Dermis microvascular lymphatic vessel endothelial cell (primary cell): Measurements from ENCODE around the gene P3H2. TPM values are rescaled to one million over a fixed set of nuclear protein-coding genes. Genes with fewer than 3 reads are reported as not detected.

Source experiments
- DNase-seq, 2 donors: peaks; one replicate each; pipeline versions ENCODE4 v3.0.0 to v3.0.0-alpha.2; 2010; ENCODE audit warnings: low read depth in 2 of 2
- total RNA-seq: library from RNA; depleted of rRNA; stranded (reverse); fragments of >200 nt; gene quantifications from 2 replicates; pipeline ENCODE4 v1.2.1, GENCODE V29; 2014

Gene P3H2
- total RNA-seq, 1 donor from 2014 or later = 13.7 TPM

DNA sequence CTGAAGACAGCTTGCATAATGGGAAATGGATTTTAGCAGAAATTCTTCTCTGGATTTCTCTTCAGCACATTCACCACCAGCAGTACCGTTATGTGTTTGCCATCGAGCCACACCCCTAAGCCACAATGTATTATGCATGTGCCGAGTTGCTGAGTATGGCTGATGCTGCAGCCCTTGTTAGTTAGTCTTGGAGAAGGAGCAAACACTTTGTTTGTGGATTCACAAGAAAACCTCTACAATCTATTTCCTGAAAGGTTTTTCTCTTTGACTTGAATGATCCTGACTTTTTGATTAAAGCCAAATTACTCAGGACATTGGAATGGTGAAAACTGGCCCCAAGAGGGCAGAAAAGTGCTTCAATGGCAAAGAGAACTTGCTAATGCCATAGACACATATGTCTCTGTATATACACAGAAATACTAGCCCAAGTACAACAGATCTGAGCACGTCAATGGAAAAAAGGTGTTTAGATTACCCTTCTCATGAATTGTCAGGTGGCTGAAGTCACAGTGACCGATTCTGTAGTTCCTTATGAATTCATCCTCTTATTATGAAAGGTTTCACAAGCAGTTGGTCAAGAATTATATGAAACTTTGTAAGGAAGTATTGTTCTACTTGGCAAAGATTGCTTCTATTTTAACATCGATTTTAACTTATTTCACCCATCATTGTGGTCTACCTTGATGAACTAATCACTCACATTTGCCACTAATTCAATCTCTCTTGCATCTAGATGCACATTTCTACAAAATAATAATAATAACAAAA, 103.0 kb downstream of the P3H2 start:
- peak; percentile 71 to 80 for DNase-seq

- no peak for DNase-seq
These were observed 103.7 kb downstream of the P3H2 start for GRCh38 chr3:190016966-190017365.

GRCh38 chr3:190014940-190015339, 105.8 kb downstream of the P3H2 start:
- DNase-seq = no peak

DNA sequence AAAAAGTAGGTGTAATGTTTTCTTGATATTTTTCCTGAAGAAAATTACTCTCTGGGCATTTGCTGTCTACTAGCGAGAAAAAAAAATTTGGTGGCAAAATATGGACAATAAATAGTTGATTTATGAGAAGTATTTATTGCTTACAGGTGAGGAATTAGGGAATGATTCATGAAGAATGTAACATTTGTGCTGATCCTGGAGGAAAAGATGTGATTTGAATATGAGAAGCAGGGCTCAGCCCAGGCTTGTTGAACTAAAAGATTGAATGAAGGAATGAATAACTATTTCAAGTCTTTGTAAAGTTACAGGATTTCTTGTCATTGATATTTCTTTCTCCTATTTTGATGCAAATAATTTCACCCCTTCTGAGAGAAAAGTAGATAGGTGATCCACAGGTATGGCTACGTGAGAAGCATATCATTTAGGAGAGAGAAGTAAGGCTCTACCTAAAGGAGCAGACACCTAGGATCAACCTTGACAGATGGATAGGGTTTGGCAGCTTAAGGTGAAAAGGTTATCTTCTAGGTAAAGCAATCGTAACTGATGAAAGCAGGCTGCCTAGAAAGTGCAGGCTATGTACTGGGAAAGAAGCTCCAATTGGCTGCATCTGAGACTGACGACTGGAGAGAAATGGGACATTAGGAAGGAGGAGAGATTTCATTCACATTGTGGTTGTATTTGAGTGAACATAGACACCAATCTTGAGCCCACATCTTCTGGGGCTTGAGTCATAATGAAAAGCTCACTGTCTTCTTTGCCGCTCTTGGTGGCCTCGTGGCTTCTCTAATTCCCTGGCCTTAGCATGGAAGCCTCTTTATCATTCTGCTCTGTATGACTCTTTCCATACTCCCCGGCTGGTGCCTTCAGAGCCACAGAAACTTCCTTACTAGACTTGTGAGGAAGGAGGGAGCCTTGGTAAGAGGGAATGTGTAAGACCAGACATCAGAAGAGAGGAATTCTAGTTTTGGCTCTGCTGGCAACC, 106.5 kb downstream of the P3H2 start:
- DNase-seq = no peak

DNA sequence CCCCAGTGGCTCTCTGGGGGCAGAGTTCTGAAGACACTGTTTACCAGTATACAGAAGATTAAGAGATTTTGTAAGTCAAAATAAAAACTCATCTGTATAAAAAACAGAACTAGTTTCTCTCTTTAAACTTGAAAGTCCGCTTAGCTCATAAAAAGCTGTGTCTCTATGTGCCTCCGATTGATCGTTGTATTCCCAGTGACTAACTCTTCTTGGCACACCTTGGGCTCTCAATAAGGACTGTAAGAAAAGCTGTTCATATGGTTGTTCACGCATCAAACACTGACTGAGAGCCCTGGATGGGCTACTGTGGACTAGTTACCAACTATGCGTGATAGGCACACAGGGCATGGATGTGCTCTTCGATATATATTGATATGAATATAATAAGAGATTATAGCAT, 107.9 kb downstream of the P3H2 start:
- no peak for DNase-seq

DNA sequence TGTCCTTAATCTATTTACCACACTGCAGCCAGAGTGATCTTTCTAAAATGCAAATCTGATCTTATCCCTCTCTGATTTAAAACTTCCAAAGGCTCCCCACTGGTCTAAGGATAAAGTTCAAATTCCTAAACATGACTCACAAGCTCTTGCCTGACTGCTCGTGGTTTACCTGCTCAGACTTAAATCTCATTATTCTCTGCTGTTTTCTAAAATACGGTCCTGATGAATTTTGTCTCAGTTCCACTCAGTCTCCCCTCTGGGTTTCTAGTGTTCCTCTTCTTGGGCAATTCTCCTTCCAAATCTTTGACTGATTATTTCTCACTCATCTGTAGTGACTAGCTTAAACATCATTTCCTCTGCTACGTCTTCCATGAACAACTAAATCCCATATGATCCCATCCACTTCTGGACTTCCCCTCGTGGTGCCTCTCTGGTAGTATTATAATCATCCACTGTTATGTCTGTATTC, 108.3 kb downstream of the P3H2 start:
- peak in 1 of 2 donors; percentile 56 for DNase-seq

DNA sequence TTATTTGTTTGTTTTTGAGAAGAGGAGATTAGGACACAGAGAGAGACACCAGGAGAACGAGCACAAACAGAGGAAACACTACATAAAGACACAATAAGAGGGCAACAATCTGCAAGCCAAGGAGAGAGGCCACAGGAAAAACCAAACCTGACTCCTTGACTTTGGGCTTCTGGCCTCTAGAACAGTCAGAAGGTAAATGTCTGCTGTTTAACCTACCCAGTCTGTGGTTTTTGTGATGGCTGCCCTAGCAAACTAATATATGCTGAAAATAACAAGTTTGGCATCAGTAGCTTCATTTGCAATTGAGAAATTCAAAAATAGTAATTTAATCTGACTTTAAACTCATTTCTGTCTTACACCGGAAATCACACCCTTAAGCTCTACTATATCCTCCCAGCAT, 110.2 kb downstream of the P3H2 start:
- peak in 1 of 2 donors; percentile 34 for DNase-seq

DNA sequence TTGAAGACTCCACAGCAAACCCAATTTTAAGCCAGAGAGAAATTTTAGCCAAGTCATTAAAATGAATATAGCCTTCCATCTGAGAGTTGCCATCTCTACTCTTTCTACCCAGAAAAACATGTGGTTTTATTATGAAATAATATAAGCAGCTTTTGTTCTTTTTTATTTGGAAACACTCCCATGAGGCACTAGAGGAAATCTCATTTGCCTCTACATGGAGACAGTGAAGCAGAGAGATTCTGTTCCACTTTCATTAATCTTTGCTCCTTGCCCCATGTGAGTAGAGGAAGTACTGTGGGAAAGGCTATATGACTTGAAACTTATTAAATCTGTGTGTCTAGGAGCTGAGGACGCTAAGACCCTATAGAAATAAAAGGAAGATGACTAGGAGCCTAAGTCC, 111.1 kb downstream of the P3H2 start:
- no peak for DNase-seq

- no peak for DNase-seq
These were observed 112.3 kb downstream of the P3H2 start for GRCh38 chr3:190008432-190008831.

DNA sequence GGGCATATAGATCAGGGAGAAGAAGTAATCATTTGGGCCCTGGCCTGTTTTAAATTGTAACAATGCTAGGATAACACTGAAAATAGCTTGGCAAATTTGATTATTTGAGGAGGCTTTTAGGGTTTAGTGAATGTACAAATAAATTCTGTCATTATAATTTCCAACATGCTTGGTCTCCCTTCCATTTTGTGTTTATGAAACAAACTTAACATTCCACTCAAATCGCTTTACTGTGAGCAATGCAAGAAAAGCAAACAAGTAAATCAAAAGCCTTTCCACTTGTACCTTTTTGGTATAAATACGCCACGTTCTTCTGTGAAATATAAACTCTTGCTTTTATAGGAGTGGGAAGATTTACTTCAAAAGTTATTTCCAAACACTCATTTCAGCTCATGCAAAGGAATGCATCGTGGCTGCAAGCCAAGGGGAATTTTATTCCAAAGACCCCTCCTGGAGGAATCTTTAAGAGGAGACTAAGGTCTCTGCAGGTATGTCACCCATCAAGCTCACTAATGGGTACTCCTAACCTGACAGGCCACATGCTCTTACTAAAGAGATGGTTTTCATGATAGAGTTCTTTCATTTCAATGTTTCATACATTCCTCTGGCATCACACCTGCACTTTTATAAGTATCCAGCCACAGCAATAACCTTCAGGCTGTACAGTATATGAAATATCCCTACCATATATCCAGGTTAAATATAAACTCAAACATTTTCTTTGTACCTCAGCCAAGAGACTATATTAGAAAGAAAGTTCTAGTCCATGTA, 115.2 kb downstream of the P3H2 start:
- DNase-seq = no peak

- no peak for DNase-seq
These were observed 116.0 kb downstream of the P3H2 start for GRCh38 chr3:190004656-190005055.

- peak in 1 of 2 donors; percentile 95 for DNase-seq
These were observed 117.0 kb downstream of the P3H2 start for GRCh38 chr3:190003681-190004123.

DNA sequence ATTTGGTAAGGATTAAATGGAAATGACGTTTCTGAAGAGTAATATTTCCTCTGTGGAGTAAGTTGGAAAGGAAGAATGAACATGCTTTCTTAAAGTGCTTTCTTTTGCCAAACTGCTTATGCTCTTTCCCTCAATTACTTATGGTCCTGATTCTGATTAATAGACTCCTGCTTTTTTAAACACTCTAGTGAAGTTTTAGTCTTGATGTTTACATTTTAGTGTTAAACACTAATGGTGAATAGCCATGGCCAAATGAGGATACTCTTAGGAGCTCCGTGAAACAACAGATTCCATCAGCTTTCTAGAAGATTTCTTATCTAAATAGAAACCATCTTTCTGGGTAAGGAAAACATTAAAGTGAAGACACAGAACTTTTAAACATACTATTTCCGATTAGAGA, 117.6 kb downstream of the P3H2 start:
- DNase-seq = no peak

GRCh38 chr3:190001426-190001825, 119.3 kb downstream of the P3H2 start:
- DNase-seq = no peak

DNA sequence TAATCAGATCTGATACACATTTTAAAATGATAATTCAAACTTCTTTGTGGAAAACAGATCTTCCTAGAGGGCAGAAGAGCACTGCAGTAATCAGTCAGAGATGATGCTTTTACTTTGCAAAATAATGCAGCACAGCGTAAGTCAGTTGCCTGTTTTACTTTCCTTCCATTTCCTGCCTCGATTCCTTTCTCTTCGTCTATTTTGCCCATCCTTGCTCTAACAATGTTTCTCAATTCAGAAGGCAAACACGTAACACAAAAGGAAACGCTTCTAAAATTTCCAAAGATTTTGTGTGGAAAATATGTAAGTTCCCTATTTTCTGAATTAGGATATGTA, 119.9 kb downstream of the P3H2 start:
- no peak for DNase-seq

DNA sequence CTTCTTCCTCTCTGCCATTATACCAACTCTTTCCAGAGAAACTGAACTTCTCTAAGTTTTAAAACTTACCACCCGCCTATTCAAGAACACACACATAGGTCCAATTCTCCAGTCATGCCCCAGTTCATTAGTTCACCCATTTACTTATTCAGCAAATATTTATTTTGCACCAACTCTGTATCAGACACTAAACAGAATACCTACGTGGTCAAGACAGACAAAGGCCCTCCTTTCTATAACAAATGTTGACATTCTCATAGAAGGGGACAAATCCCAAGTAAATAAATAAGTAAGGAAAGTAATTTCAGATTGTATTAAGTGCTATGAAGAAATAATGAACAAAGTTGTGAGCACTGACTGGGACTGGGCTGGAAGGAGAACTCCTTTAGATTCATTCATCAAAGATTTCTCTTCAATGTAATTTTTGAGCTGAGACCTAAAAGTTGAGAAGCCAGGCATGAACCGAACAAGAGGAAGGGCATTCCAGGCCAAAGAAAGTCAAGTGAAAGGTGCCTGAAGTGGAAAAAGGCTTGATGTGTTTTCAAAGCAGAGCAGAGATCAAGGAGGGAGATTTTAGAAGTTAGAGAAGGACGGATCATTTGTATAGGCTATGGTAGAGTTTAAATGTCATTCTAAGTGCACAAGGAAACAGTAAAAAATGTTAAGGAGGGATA, 120.4 kb downstream of the P3H2 start:
- no peak for DNase-seq

- DNase-seq = no peak
These were observed 121.0 kb downstream of the P3H2 start for GRCh38 chr3:189999718-190000117.

DNA sequence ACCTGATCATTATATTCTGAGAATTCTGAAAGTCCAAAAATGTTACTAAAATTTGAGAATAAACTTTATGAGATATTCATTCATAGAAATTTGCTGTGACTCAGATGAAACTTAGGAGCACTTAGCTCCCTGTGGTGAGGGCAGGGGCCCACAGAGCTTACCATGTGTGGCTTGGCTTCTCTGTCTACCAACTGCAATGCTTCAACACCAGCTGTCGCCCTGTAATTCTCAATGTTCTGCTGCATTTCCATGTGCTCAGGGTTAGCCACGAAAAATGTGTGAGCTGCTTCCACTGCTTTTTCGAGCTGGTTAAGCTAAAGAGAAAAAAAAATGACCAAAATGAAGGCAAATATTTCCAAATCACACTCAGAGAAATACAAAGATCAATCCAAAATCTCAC, 125.6 kb downstream of the P3H2 start:
- no peak for DNase-seq

GRCh38 chr3:189990826-189991225, 129.9 kb downstream of the P3H2 start:
- no peak for DNase-seq

DNA sequence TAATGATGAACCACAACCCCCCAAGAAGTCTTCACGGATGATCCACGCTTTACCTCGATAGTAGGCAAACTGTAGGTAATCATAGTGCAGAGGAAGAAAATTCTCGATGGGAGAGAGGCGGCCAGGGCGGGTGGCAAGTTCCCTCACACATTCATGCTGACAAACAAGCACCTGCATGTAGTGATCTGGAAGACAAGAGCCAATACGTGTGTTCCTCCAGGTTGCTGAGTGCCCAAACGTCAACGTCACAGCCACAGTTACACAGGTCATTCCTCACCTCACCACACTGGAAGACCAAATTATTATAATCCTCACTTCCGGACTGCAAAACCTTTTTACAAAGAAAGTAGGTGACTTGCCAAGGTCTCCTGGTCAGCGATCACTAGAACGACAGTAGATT, 131.8 kb downstream of the P3H2 start:
- no peak for DNase-seq

DNA sequence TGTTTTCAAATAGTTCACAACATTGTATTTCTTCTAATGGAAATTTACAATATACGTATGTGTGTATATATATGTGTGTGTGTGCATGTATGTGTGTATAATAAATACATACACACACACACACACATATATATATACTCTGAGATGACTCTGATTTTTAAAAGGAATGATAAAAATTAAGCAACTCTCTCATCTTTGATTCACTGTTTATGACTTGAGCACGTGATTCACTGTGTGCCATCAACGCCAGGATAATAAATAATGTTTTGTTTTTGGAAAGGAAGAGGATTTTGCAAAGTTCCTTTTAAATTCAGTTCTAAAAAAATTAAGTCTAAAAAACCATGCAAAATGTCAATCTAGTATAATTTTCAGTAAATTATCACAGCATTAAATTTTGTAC, 132.4 kb downstream of the P3H2 start:
- no peak for DNase-seq
